SK-N-SH (cell line): ENCODE results near the gene TRPM1. TPM values are rescaled to one million over a fixed set of nuclear protein-coding genes. Genes with fewer than 3 reads are reported as not detected.

Experiments used
- CTCF ChIA-PET: fragments of 300-600, 350-600 bp; formaldehyde crosslinking; extraction: SDS; loops from one replicate; lab custom pipeline; 2021; lab: Yijun Ruan, JAX
- POLR2A ChIA-PET: fragments of 350-600 bp; sonication (Branson Sonifier 250); formaldehyde crosslinking; extraction: SDS; loops from one replicate; lab custom pipeline; 2020; ENCODE audit warnings: antibody characterized with exemption, inconsistent platforms; lab: Yijun Ruan, JAX
- DNase-seq: peaks from one replicate; pipeline ENCODE4 v3.0.0; 2012
- H2AFZ ChIP-seq: fragments of 200-600 bp; sonication (generic); 2 replicates; pipeline ENCODE4 v1.8.1; 2016; ENCODE audit warnings: antibody characterized with exemption, mild to moderate bottlenecking, low read depth
- H3F3A ChIP-seq: fragments of 200-600 bp; sonication (generic); replicated peaks from 2 replicates; pipeline ENCODE3; 2016; ENCODE audit warnings: antibody characterized with exemption, mild to moderate bottlenecking; ENCODE audit not compliant: insufficient read depth
- H3K27ac ChIP-seq, 2 experiments: fragments of 200-500 bp in 1 of 2; fragments of 200-600 bp in 1 of 2; sonication (Bioruptor generic) in 1 of 2; sonication (generic), shearing (Covaris generic) in 1 of 2; 2 replicates each; pipeline versions ENCODE4 v1.5.1 to v1.6.1; 2014 to 2016; ENCODE audit warnings: low read depth in 2 of 2, inconsistent platforms in 1 of 2, low read length in 1 of 2, mild to moderate bottlenecking in 1 of 2, mixed read lengths in 1 of 2
- H3K27me3 ChIP-seq: fragments of 200-600 bp; sonication (generic), shearing (Covaris generic); 2 replicates; pipeline ENCODE4 v1.6.1; 2016; ENCODE audit warnings: mixed run types; ENCODE audit not compliant: insufficient read depth
- H3K36me3 ChIP-seq, 2 experiments: fragments of 200-500 bp in 1 of 2; fragments of 200-600 bp in 1 of 2; sonication (Bioruptor generic) in 1 of 2; sonication (generic) in 1 of 2; replicated peaks in 1 of 2; 2 replicates each; pipeline versions ENCODE3 to v1.5.1; 2014 to 2016; ENCODE audit warnings: low read length in 1 of 2, mild to moderate bottlenecking in 1 of 2; ENCODE audit not compliant: insufficient read depth in 2 of 2, control insufficient read depth in 1 of 2
- H3K4me1 ChIP-seq, 2 experiments: fragments of 200-500 bp in 1 of 2; fragments of 200-600 bp in 1 of 2; sonication (Bioruptor generic) in 1 of 2; sonication (generic), shearing (Covaris generic) in 1 of 2; 2 replicates each; pipeline versions ENCODE4 v1.5.1 to v1.6.1; 2014 to 2016; ENCODE audit warnings: low read depth in 1 of 2, low read length in 1 of 2, mixed run types in 1 of 2; ENCODE audit not compliant: insufficient read depth in 2 of 2, control insufficient read depth in 1 of 2
- H3K4me2 ChIP-seq: fragments of 200-600 bp; sonication (generic), shearing (Covaris generic); 2 replicates; pipeline ENCODE4 v1.6.1; 2017; ENCODE audit warnings: mixed run types
- H3K4me3 ChIP-seq, 2 experiments: fragments of 200-500 bp in 1 of 2; fragments of 200-600 bp in 1 of 2; sonication (Bioruptor generic) in 1 of 2; sonication (generic), shearing (Covaris generic) in 1 of 2; 2 replicates each; pipeline versions ENCODE4 v1.5.1 to v1.8.1; 2014 to 2016; ENCODE audit warnings: low read depth in 2 of 2, inconsistent platforms in 1 of 2, low read length in 1 of 2, mild to moderate bottlenecking in 1 of 2, mixed read lengths in 1 of 2, moderate library complexity in 1 of 2
- H3K79me2 ChIP-seq: fragments of 200-600 bp; sonication (generic); 2 replicates; pipeline ENCODE4 v1.8.1; 2017; ENCODE audit warnings: mild to moderate bottlenecking; ENCODE audit not compliant: insufficient read depth
- H3K9ac ChIP-seq: fragments of 200-600 bp; sonication (generic); 2 replicates; pipeline ENCODE4 v1.6.1; 2017; ENCODE audit warnings: mixed run types
- H3K9me2 ChIP-seq: fragments of 200-600 bp; sonication (generic); 2 replicates; pipeline ENCODE4 v1.6.1; 2017; ENCODE audit warnings: mixed run types
- H3K9me3 ChIP-seq: fragments of 200-600 bp; sonication (generic); 2 replicates; pipeline ENCODE4 v1.6.1; 2017; ENCODE audit warnings: mixed run types, mild to moderate bottlenecking, moderate library complexity
- H4K20me1 ChIP-seq: fragments of 200-600 bp; sonication (generic); 2 replicates; pipeline ENCODE4 v1.6.1; 2017; ENCODE audit warnings: mild to moderate bottlenecking, mixed run types; ENCODE audit not compliant: insufficient read depth
- CTCF ChIP-seq: fragments of 200-600 bp; sonication (generic); IDR thresholded peaks from 2 replicates; pipeline ENCODE4 v1.6.1; 2017; ENCODE audit warnings: antibody characterized with exemption, mild to moderate bottlenecking, moderate library complexity
- EP300 ChIP-seq, 2 experiments: IDR thresholded peaks; 2 replicates each; pipeline versions ENCODE4 v1.4.0 to v1.6.1; 2012; ENCODE audit warnings: borderline replicate concordance in 1 of 2, low read depth in 1 of 2, low read length in 1 of 2
- FOSL2 ChIP-seq: IDR thresholded peaks from 2 replicates; pipeline ENCODE4 v1.4.0; 2012; ENCODE audit warnings: low read depth, mild to moderate bottlenecking, moderate library complexity, borderline replicate concordance
- FOXM1 ChIP-seq: IDR thresholded peaks from 2 replicates; pipeline ENCODE4 v1.4.0; 2012; ENCODE audit warnings: low read depth, mild to moderate bottlenecking
- GABPA ChIP-seq: IDR thresholded peaks from 2 replicates; pipeline ENCODE4 v1.4.0; 2012; ENCODE audit warnings: low read depth, mild to moderate bottlenecking
- MEF2A ChIP-seq: IDR thresholded peaks from 2 replicates; pipeline ENCODE4 v1.4.0; 2012; ENCODE audit warnings: low read depth, borderline replicate concordance
- PBX3 ChIP-seq: IDR thresholded peaks from 2 replicates; pipeline ENCODE4; 2012
- RAD21 ChIP-seq: IDR thresholded peaks from 2 replicates; pipeline ENCODE4 v1.6.1; 2012; ENCODE audit warnings: mild to moderate bottlenecking, low read length
- RXRA ChIP-seq: IDR thresholded peaks from 2 replicates; pipeline ENCODE4 v1.4.0; 2012; ENCODE audit warnings: low read depth, mild to moderate bottlenecking, borderline replicate concordance
- SIN3A ChIP-seq: IDR thresholded peaks from 2 replicates; pipeline ENCODE4 v1.6.1; 2012; ENCODE audit warnings: low read depth, mild to moderate bottlenecking, low read length, moderate library complexity, borderline replicate concordance
- TCF12 ChIP-seq: IDR thresholded peaks from 2 replicates; pipeline ENCODE4 v1.4.0; 2012
- TEAD4 ChIP-seq: IDR thresholded peaks from 2 replicates; pipeline ENCODE4 v1.4.0; 2012; ENCODE audit warnings: mild to moderate bottlenecking, borderline replicate concordance; ENCODE audit not compliant: insufficient read depth
- WGBS: methylation state at CpG from one replicate; pipeline ENCODE4 v1.1.6; 2017; ENCODE audit warnings: low lambda C conversion rate; 5-methylcytosine and 5-hydroxymethylcytosine counted together
- polyA plus RNA-seq, 3 experiments: library from polyadenylated mRNA; depleted of rRNA; stranded (reverse); fragments of >200 nt; gene quantifications; 2 replicates each; pipeline ENCODE4 v1.2.3, GENCODE V29; 2012
- TF ChIP-seq, protein P1 (sequence below): fragments of 150-350 bp; IDR thresholded peaks from 2 replicates; pipeline ENCODE4 v1.6.1; 2017; ENCODE audit warnings: antibody characterized with exemption, low read length, low read depth, borderline replicate concordance
- TF ChIP-seq, protein P2 (sequence below): IDR thresholded peaks from 2 replicates; pipeline ENCODE4 v1.4.0; 2012; ENCODE audit warnings: low read depth

TRPM1 gene
- polyA plus RNA-seq, 1 of the 3 experiments (the other 2 are of a cell fraction) = not detected

GRCh38 chr15:31005660-31006059 is 95.9 kb downstream of the TRPM1 start (continued):
- no peak for TF ChIP-seq CTCF
- no peak for TF ChIP-seq TEAD4
- TF ChIP-seq EP300 (IDR thresholded peaks at IDR 0.05; ENCODE audit: borderline replicate concordance in 1 of 2, low read depth in 1 of 2, low read length in 1 of 2) = no peak
- no peak for TF ChIP-seq RAD21
- TF ChIP-seq SIN3A = no peak
- TF ChIP-seq, protein P1, sequence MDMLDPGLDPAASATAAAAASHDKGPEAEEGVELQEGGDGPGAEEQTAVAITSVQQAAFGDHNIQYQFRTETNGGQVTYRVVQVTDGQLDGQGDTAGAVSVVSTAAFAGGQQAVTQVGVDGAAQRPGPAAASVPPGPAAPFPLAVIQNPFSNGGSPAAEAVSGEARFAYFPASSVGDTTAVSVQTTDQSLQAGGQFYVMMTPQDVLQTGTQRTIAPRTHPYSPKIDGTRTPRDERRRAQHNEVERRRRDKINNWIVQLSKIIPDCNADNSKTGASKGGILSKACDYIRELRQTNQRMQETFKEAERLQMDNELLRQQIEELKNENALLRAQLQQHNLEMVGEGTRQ = no peak
- TF ChIP-seq FOXM1 = no peak
- TF ChIP-seq GABPA = no peak
- TF ChIP-seq FOSL2 = no peak
- no peak for TF ChIP-seq RXRA
- no peak for TF ChIP-seq TCF12
- TF ChIP-seq, protein P2, sequence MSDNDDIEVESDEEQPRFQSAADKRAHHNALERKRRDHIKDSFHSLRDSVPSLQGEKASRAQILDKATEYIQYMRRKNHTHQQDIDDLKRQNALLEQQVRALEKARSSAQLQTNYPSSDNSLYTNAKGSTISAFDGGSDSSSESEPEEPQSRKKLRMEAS = no peak
- TF ChIP-seq MEF2A = no peak

- no peaks in the 10 kb centered on the region for H3K79me2 ChIP-seq
- no peak overlapping the region for H3K4me3 ChIP-seq
- no peak for DNase-seq
- H4K20me1 ChIP-seq = no peaks in the 10 kb centered on the region
- no peak overlapping the region for H3K9ac ChIP-seq
- 62% methylated on average over 5 of the region's 5 CpGs for WGBS
- no peaks in the 10 kb centered on the region for H3K27me3 ChIP-seq
- H3F3A ChIP-seq = no peaks in the 10 kb centered on the region
- no peak overlapping the region for H3K27ac ChIP-seq
- ChIA-PET POLR2A (no interaction called here), CTCF (interaction anchor here (0.8 kb wide), 1 partner anchor 9 kb away, joined by 3 read pairs; no protein-coding TSS in a partner anchor)
- H3K4me1 ChIP-seq = no peaks in the 10 kb centered on the region; a peak in 1 of 4 replicates
- no peaks in the 10 kb centered on the region for H3K36me3 ChIP-seq
- H3K4me2 ChIP-seq = no peak overlapping the region
- no peaks in the 10 kb centered on the region for H3K9me2 ChIP-seq
- no peak overlapping the region for H2AFZ ChIP-seq
- H3K9me3 ChIP-seq = no peaks in the 10 kb centered on the region
- TF ChIP-seq, protein P1 = no peak
- TF ChIP-seq PBX3 = no peak
These were observed 97.2 kb downstream of the TRPM1 start for GRCh38 chr15:31004220-31004733.
